DND-41 (cell line): ENCODE data around the gene CCDC148.

Experiments
- ATAC-seq: fragments of 200-7000 bp; cut with Tn5 transposase; 3 replicates; pipeline ENCODE4 v1.9.1; 2021; ENCODE audit warnings: low read depth; ENCODE audit not compliant: insufficient read depth
- DNase-seq: peaks from one replicate; pipeline ENCODE4 v3.0.0-alpha.2; 2020
- H2AFZ ChIP-seq: 2 replicates; pipeline ENCODE4 v1.6.0; 2012; ENCODE audit warnings: low read depth, low read length
- H3K27ac ChIP-seq: 2 replicates; pipeline ENCODE4 v1.5.1; 2012; ENCODE audit warnings: low read length, inconsistent platforms
- H3K27me3 ChIP-seq: fragments of 200-600 bp; sonication (generic); 2 replicates; pipeline ENCODE4 v1.6.0; 2012; ENCODE audit warnings: low read length, mild to moderate bottlenecking, inconsistent platforms; ENCODE audit not compliant: insufficient read depth, poor library complexity
- H3K36me3 ChIP-seq: 2 replicates; pipeline ENCODE4 v1.5.1; 2012; ENCODE audit warnings: low read length, inconsistent platforms; ENCODE audit not compliant: insufficient read depth
- H3K4me1 ChIP-seq: 2 replicates; pipeline ENCODE4 v1.5.1; 2012; ENCODE audit warnings: mild to moderate bottlenecking, low read length; ENCODE audit not compliant: insufficient read depth
- H3K4me2 ChIP-seq: 2 replicates; pipeline ENCODE4 v1.6.0; 2012; ENCODE audit warnings: mild to moderate bottlenecking, moderate library complexity, low read length, inconsistent platforms; ENCODE audit not compliant: insufficient read depth
- H3K4me3 ChIP-seq, 2 experiments: fragments of 200-600 bp in 1 of 2; shearing (Covaris generic) in 1 of 2; 2 replicates each; pipeline ENCODE4 v1.5.1; 2012 to 2016; ENCODE audit warnings: inconsistent platforms in 2 of 2, low read length in 2 of 2, mild to moderate bottlenecking in 2 of 2, low read depth in 1 of 2, moderate library complexity in 1 of 2
- H3K79me2 ChIP-seq: 2 replicates; pipeline ENCODE4 v1.6.0; 2012; ENCODE audit warnings: low read length, inconsistent platforms; ENCODE audit not compliant: insufficient read depth
- H3K9ac ChIP-seq: 2 replicates; pipeline ENCODE4 v1.6.0; 2012; ENCODE audit warnings: low read depth, mild to moderate bottlenecking, inconsistent platforms, low read length, moderate library complexity
- H3K9me3 ChIP-seq: 2 replicates; pipeline ENCODE4 v1.5.1; 2012; ENCODE audit warnings: low read length, moderate library complexity, mild to moderate bottlenecking, inconsistent platforms; ENCODE audit not compliant: insufficient read depth, severe bottlenecking
- H4K20me1 ChIP-seq: 2 replicates; pipeline ENCODE4 v1.6.0; 2012; ENCODE audit warnings: low read length; ENCODE audit not compliant: insufficient read depth
- CTCF ChIP-seq: IDR thresholded peaks from 2 replicates; pipeline ENCODE4 v1.5.1; 2012; ENCODE audit warnings: borderline replicate concordance, low read length, moderate library complexity, mild to moderate bottlenecking; ENCODE audit not compliant: poor library complexity, severe bottlenecking; ENCODE audit errors: extremely low read depth
- EZH2 ChIP-seq: IDR thresholded peaks from 3 replicates; pipeline ENCODE4 v1.6.1; 2012; ENCODE audit warnings: borderline replicate concordance, low read depth, mild to moderate bottlenecking, moderate library complexity, low read length, inconsistent platforms; ENCODE audit not compliant: severe bottlenecking

The CCDC148 gene

DNA sequence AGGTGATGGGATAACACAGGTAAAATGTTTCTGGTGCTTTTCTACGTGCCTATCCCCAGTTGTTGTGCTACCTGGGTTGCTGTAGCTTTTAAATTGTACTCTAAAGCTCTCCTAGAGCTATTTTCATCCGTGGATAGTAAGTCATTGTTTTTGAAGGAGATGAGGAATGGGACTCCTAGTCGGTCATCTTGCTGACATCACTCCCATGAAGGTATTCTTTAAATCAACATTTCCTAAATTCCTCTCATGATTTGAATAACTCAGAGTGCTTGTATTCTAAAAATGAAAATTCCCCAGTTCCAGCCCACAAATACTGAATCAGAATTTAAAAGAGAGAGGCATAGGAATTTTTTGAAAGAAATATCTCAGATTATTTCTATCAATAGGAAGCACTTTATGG is 44.3 kb downstream of the CCDC148 start:
- TF ChIP-seq CTCF, result no peak
- no peak for TF ChIP-seq EZH2
- Histone ChIP-seq H3K27ac (no peak overlapping the region), H3K79me2 (no peaks in the 10 kb centered on the region), H2AFZ (no peak overlapping the region), H3K9me3 (peaks cover 3% of the 10 kb centered on the region), H3K9ac (no peak overlapping the region), H4K20me1 (no peaks in the 10 kb centered on the region), H3K4me3 (no peak overlapping the region), H3K27me3 (no peaks in the 10 kb centered on the region), H3K4me2 (no peak overlapping the region), H3K4me1 (no peaks in the 10 kb centered on the region), H3K36me3 (no peaks in the 10 kb centered on the region)
- ATAC-seq (no peak), DNase-seq (no peak)

GRCh38 chr2:158411748-158412147 is 44.8 kb downstream of the CCDC148 start:
- H3K9ac ChIP-seq, result no peak overlapping the region
- DNase-seq (no peak), ATAC-seq (no peak)
- H3K4me1 ChIP-seq, result no peaks in the 10 kb centered on the region
- TF ChIP-seq CTCF, result no peak
- no peak for TF ChIP-seq EZH2
- no peaks in the 10 kb centered on the region for H3K79me2 ChIP-seq
- no peaks in the 10 kb centered on the region for H4K20me1 ChIP-seq
- no peak overlapping the region for H3K4me3 ChIP-seq
- no peaks in the 10 kb centered on the region for H3K36me3 ChIP-seq
- H2AFZ ChIP-seq, result no peak overlapping the region
- H3K9me3 ChIP-seq, result peaks cover 3% of the 10 kb centered on the region
- H3K4me2 ChIP-seq, result no peak overlapping the region
- H3K27me3 ChIP-seq, result no peaks in the 10 kb centered on the region
- no peak overlapping the region for H3K27ac ChIP-seq

GRCh38 chr2:158410132-158410531 is 46.4 kb downstream of the CCDC148 start:
- Histone ChIP-seq H2AFZ (no peak overlapping the region), H3K79me2 (no peaks in the 10 kb centered on the region), H3K36me3 (no peaks in the 10 kb centered on the region), H3K27me3 (no peaks in the 10 kb centered on the region), H3K4me3 (no peak overlapping the region), H3K4me2 (no peak overlapping the region), H3K4me1 (no peaks in the 10 kb centered on the region), H3K9ac (no peak overlapping the region), H4K20me1 (no peaks in the 10 kb centered on the region), H3K27ac (no peak overlapping the region), H3K9me3 (no peaks in the 10 kb centered on the region)
- TF ChIP-seq CTCF (no peak), EZH2 (no peak)
- DNase-seq (no peak), ATAC-seq (no peak)

DNA sequence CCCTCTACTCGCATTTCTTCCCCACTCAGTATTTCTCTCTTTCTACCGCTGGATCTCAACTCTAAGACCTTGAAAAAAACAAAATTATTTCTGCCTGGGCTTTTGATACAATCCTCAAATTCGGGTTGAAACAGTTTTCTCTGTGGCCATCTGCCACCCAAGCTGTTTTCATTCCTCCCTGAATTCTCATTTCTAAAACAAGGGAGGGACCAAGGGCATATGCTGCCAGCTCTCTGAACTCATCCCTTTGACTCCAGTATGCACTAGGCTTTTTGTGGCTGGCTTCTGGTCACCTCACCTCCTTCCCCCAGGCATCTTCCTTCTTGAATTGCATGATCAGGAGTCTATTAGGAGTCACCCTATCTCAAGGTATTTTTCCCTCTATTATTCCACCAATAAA is 49.5 kb downstream of the CCDC148 start:
- Histone ChIP-seq H3K4me2 (no peak overlapping the region), H3K36me3 (no peaks in the 10 kb centered on the region), H3K9me3 (no peaks in the 10 kb centered on the region), H3K4me3 (no peak overlapping the region), H2AFZ (no peak overlapping the region), H4K20me1 (no peaks in the 10 kb centered on the region), H3K9ac (no peak overlapping the region), H3K27ac (no peak overlapping the region), H3K79me2 (no peaks in the 10 kb centered on the region), H3K4me1 (no peaks in the 10 kb centered on the region), H3K27me3 (peaks cover 3% of the 10 kb centered on the region)
- ATAC-seq (no peak), DNase-seq (no peak)
- TF ChIP-seq CTCF (no peak), EZH2 (no peak)
